GM23338 (cell line): ENCODE results near the gene DUS4L. TPM values are rescaled to one million over a fixed set of nuclear protein-coding genes. Genes with fewer than 3 reads are reported as not detected.

ENCODE experiments used
- ATAC-seq: fragments of 200-7000 bp; cut with Tn5 transposase; 3 replicates; pipeline ENCODE4 v1.9.1; 2020
- DNase-seq: peaks from one replicate; pipeline ENCODE4 v3.0.0-alpha.2; 2015; ENCODE audit warnings: low spot score
- H2AFZ ChIP-seq: fragments of 200-600 bp; sonication (generic); 2 replicates; pipeline ENCODE4 v1.8.0; 2016; ENCODE audit warnings: antibody characterized with exemption, mild to moderate bottlenecking, moderate library complexity
- H3F3A ChIP-seq: fragments of 200-600 bp; sonication (generic); replicated peaks from 2 replicates; pipeline ENCODE4 v1.8.0; 2017; ENCODE audit warnings: antibody characterized with exemption, mixed run types, low read depth
- H3K27ac ChIP-seq: fragments of 200-600 bp; sonication (generic); 2 replicates; pipeline ENCODE4 v1.6.1; 2016; ENCODE audit warnings: low read depth
- H3K27me3 ChIP-seq: fragments of 200-600 bp; sonication (generic); 2 replicates; pipeline ENCODE4 v1.8.0; 2016; ENCODE audit warnings: mild to moderate bottlenecking, mixed run types, moderate library complexity; ENCODE audit not compliant: insufficient read depth
- H3K36me3 ChIP-seq: fragments of 200-600 bp; sonication (generic); 2 replicates; pipeline ENCODE4 v1.8.0; 2016; ENCODE audit warnings: mild to moderate bottlenecking; ENCODE audit not compliant: insufficient read depth
- H3K4me1 ChIP-seq: fragments of 200-600 bp; sonication (generic); 2 replicates; pipeline ENCODE4 v1.8.0; 2016; ENCODE audit warnings: mild to moderate bottlenecking, moderate library complexity; ENCODE audit not compliant: insufficient read depth
- H3K4me2 ChIP-seq: fragments of 200-600 bp; sonication (generic); 2 replicates; pipeline ENCODE4 v1.7.1; 2017; ENCODE audit warnings: mixed run types
- H3K4me3 ChIP-seq: fragments of 200-600 bp; sonication (generic); 2 replicates; pipeline ENCODE4 v1.6.1; 2016; ENCODE audit warnings: mixed run types
- H3K79me2 ChIP-seq: fragments of 200-600 bp; sonication (generic); replicated peaks from 2 replicates; pipeline ENCODE4 v1.8.0; 2017; ENCODE audit warnings: mild to moderate bottlenecking; ENCODE audit not compliant: insufficient read depth
- H3K9me2 ChIP-seq: fragments of 200-600 bp; sonication (generic); 2 replicates; pipeline ENCODE4 v1.8.0; 2017; ENCODE audit not compliant: insufficient read depth
- H4K20me1 ChIP-seq: fragments of 200-600 bp; sonication (generic); replicated peaks from 2 replicates; pipeline ENCODE4 v1.8.0; 2017; ENCODE audit warnings: mild to moderate bottlenecking; ENCODE audit not compliant: insufficient read depth
- H3K27ac Mint-ChIP-seq: 2 replicates; pipeline ENCODE4 v1.8.0; 2020; ENCODE audit warnings: inconsistent platforms, mild to moderate bottlenecking, moderate library complexity, mixed read lengths
- H3K27me3 Mint-ChIP-seq: 3 replicates; pipeline ENCODE4 v1.8.0; 2022; ENCODE audit warnings: low read depth, mild to moderate bottlenecking, moderate library complexity, mixed read lengths, inconsistent platforms; ENCODE audit not compliant: insufficient read depth, poor library complexity
- H3K36me3 Mint-ChIP-seq: 3 replicates; pipeline ENCODE4 v1.8.0; 2021; ENCODE audit warnings: low read depth, mild to moderate bottlenecking, inconsistent platforms, moderate library complexity, mixed read lengths
- H3K4me1 Mint-ChIP-seq: 3 replicates; pipeline ENCODE4 v1.8.0; 2020; ENCODE audit warnings: mild to moderate bottlenecking, inconsistent platforms, mixed read lengths
- H3K4me3 Mint-ChIP-seq: 3 replicates; pipeline ENCODE4 v1.8.0; 2021; ENCODE audit warnings: moderate library complexity, mild to moderate bottlenecking, inconsistent platforms, mixed read lengths
- H3K9me3 Mint-ChIP-seq: 3 replicates; pipeline ENCODE4 v1.8.0; 2020; ENCODE audit warnings: moderate library complexity, mild to moderate bottlenecking, inconsistent platforms, mixed read lengths
- CREB1 ChIP-seq: fragments of 250-450 bp; sonication (Bioruptor Pico); IDR thresholded peaks from 2 replicates; pipeline ENCODE4 v1.5.0; 2020; ENCODE audit warnings: low read depth, mild to moderate bottlenecking, moderate library complexity
- CTCF ChIP-seq, 2 experiments: fragments of 200-600 bp in 1 of 2; sonication (generic) in 1 of 2; conservative IDR thresholded peaks; 2 replicates each; pipeline versions ENCODE4 v1.5.1 to v1.6.1; 2016 to 2017; ENCODE audit warnings: antibody characterized with exemption in 2 of 2, low read depth in 2 of 2, mild to moderate bottlenecking in 2 of 2, moderate library complexity in 1 of 2
- ETS1 ChIP-seq: IDR thresholded peaks from 2 replicates; pipeline ENCODE4 v1.6.1; 2016; ENCODE audit warnings: antibody characterized with exemption
- EZH2 ChIP-seq: fragments of 200-600 bp; sonication (generic); IDR thresholded peaks from one replicate; pipeline ENCODE4 v1.8.0; 2017; ENCODE audit warnings: antibody characterized with exemption, mild to moderate bottlenecking, low read depth; ENCODE audit not compliant: unreplicated experiment
- EZH2phosphoT487 ChIP-seq: fragments of 200-600 bp; sonication (generic); IDR thresholded peaks from one replicate; pipeline ENCODE4 v1.8.1; 2018; ENCODE audit warnings: antibody characterized with exemption; ENCODE audit not compliant: unreplicated experiment
- JUNB ChIP-seq: IDR thresholded peaks from one replicate; pipeline ENCODE4 v1.6.1; 2016; ENCODE audit warnings: antibody characterized with exemption; ENCODE audit not compliant: unreplicated experiment
- NANOG ChIP-seq: IDR thresholded peaks from 2 replicates; pipeline ENCODE4 v1.6.1; 2016; ENCODE audit warnings: antibody characterized with exemption, borderline replicate concordance
- POLR2AphosphoS5 ChIP-seq: IDR thresholded peaks from 2 replicates; pipeline ENCODE4 v1.6.1; 2016; ENCODE audit warnings: antibody characterized with exemption, low read depth
- REST ChIP-seq: IDR thresholded peaks from one replicate; pipeline ENCODE4 v1.6.1; 2018; ENCODE audit warnings: antibody characterized with exemption; ENCODE audit not compliant: unreplicated experiment
- STAT1 ChIP-seq: IDR thresholded peaks from one replicate; pipeline ENCODE4 v1.6.1; 2016; ENCODE audit warnings: antibody characterized with exemption; ENCODE audit not compliant: unreplicated experiment
- ZNF331 ChIP-seq: fragments of 250-450 bp; sonication (Bioruptor Pico); IDR thresholded peaks from 2 replicates; pipeline ENCODE4 v1.5.0; 2020; ENCODE audit warnings: low read depth, mild to moderate bottlenecking, moderate library complexity
- polyA plus RNA-seq: library from polyadenylated mRNA; unstranded; fragments of >200 nt; fragmentation: Nextera tagmentation; extraction: Ambion mirVana; gene quantifications from 2 replicates; pipeline ENCODE4 v1.2.1, GENCODE V29; 2016
- total RNA-seq: library from RNA; depleted of rRNA; stranded (reverse); fragments of >200 nt; shearing (Covaris generic); gene quantifications from 2 replicates; pipeline ENCODE4 v1.2.3, GENCODE V29; 2014

The DUS4L gene
- total and polyA plus RNA-seq, 2 experiments from 2014 or later, result 16.7 to 22.9 TPM

GRCh38 chr7:107527196-107527595, 36.6 kb upstream of the DUS4L start:
- Histone ChIP-seq H3K27me3 (no peaks in the 10 kb centered on the region), H3K4me1 (no peaks in the 10 kb centered on the region), H2AFZ (no peak overlapping the region), H3K36me3 (no peaks in the 10 kb centered on the region; the same call in 1 of the 2 replicates), H3K4me2 (no peak overlapping the region), H3F3A (no peaks in the 10 kb centered on the region), H3K27ac (no peak overlapping the region), H3K79me2 (peaks cover 22% of the 10 kb centered on the region; the same call in 1 of the 2 replicates), H3K4me3 (no peak overlapping the region), H4K20me1 (no peaks in the 10 kb centered on the region; the same call in 1 of the 2 replicates), H3K9me2 (no peaks in the 10 kb centered on the region)
- H3K9me3 Mint-ChIP-seq, result no peaks in the 10 kb centered on the region
- ATAC-seq (no peak), DNase-seq (no peak)
- H3K4me3 Mint-ChIP-seq, result no peak overlapping the region
- H3K27me3 Mint-ChIP-seq, result no peaks in the 10 kb centered on the region
- peaks cover 10% of the 10 kb centered on the region for H3K4me1 Mint-ChIP-seq
- TF ChIP-seq EZH2 (no peak), NANOG (no peak), ETS1 (no peak), JUNB (no peak)
- H3K36me3 Mint-ChIP-seq, result peaks cover 17% of the 10 kb centered on the region
- no peak overlapping the region for H3K27ac Mint-ChIP-seq

GRCh38 chr7:107528461-107528860, 35.3 kb upstream of the DUS4L start:
- Histone ChIP-seq H2AFZ (no peak overlapping the region), H4K20me1 (peaks cover 3% of the 10 kb centered on the region; the same call in 1 of the 2 replicates), H3K9me2 (no peaks in the 10 kb centered on the region), H3F3A (no peaks in the 10 kb centered on the region), H3K36me3 (no peaks in the 10 kb centered on the region; the same call in 1 of the 2 replicates), H3K4me1 (no peaks in the 10 kb centered on the region), H3K27me3 (no peaks in the 10 kb centered on the region), H3K4me3 (no peak overlapping the region), H3K27ac (no peak overlapping the region), H3K4me2 (no peak overlapping the region), H3K79me2 (peaks cover 30% of the 10 kb centered on the region)
- H3K27me3 Mint-ChIP-seq, result no peaks in the 10 kb centered on the region
- H3K9me3 Mint-ChIP-seq, result no peaks in the 10 kb centered on the region
- peaks cover 13% of the 10 kb centered on the region for H3K36me3 Mint-ChIP-seq
- peaks cover 10% of the 10 kb centered on the region for H3K4me1 Mint-ChIP-seq
- no peak overlapping the region for H3K4me3 Mint-ChIP-seq
- H3K27ac Mint-ChIP-seq, result no peak overlapping the region
- DNase-seq, result no peak
- no peak; the same call in 2 of the 3 replicates for ATAC-seq
- TF ChIP-seq EZH2 (no peak), CTCF (conservative IDR thresholded peaks at IDR 0.05; ENCODE audit: low read depth in 2 of 2) (no peak), REST (no peak), ZNF331 (CRISPR knock-in tag) (no peak), JUNB (no peak), EZH2phosphoT487 (no peak), NANOG (no peak), CREB1 (no peak), POLR2AphosphoS5 (no peak), STAT1 (no peak)
